ENCODE measurements around the gene DHX35. TPM values are rescaled to one million over a fixed set of nuclear protein-coding genes. Genes with fewer than 3 reads are reported as not detected.

Gene DHX35
- total RNA-seq, 1 experiment from 2014 or later = 20.4 TPM

DNA sequence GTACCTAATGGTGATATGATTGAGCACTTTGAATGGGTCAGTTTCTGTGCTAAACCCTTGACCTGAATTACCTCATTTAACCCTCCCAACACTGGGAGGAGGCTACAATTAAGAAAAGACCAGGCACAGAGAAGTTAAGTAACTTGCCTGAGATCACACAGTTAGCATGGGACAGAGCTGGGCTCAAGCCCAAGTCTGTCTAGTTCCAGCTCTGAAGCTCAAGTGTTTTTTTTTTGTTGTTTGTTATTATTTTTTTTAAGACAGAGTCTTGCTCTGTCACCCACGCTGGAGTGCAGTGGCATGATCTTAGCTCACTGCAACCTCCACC is 31.9 kb upstream of the DHX35 start (continued):
- TF ChIP-seq, protein P1, sequence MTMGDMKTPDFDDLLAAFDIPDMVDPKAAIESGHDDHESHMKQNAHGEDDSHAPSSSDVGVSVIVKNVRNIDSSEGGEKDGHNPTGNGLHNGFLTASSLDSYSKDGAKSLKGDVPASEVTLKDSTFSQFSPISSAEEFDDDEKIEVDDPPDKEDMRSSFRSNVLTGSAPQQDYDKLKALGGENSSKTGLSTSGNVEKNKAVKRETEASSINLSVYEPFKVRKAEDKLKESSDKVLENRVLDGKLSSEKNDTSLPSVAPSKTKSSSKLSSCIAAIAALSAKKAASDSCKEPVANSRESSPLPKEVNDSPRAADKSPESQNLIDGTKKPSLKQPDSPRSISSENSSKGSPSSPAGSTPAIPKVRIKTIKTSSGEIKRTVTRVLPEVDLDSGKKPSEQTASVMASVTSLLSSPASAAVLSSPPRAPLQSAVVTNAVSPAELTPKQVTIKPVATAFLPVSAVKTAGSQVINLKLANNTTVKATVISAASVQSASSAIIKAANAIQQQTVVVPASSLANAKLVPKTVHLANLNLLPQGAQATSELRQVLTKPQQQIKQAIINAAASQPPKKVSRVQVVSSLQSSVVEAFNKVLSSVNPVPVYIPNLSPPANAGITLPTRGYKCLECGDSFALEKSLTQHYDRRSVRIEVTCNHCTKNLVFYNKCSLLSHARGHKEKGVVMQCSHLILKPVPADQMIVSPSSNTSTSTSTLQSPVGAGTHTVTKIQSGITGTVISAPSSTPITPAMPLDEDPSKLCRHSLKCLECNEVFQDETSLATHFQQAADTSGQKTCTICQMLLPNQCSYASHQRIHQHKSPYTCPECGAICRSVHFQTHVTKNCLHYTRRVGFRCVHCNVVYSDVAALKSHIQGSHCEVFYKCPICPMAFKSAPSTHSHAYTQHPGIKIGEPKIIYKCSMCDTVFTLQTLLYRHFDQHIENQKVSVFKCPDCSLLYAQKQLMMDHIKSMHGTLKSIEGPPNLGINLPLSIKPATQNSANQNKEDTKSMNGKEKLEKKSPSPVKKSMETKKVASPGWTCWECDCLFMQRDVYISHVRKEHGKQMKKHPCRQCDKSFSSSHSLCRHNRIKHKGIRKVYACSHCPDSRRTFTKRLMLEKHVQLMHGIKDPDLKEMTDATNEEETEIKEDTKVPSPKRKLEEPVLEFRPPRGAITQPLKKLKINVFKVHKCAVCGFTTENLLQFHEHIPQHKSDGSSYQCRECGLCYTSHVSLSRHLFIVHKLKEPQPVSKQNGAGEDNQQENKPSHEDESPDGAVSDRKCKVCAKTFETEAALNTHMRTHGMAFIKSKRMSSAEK (CRISPR knock-in tag; IDR thresholded peaks at IDR 0.05; ENCODE audit: borderline replicate concordance) = no peak
- no peak for TF ChIP-seq NR3C1 (CRISPR knock-in tag; conservative IDR thresholded peaks at IDR 0.05; ENCODE audit: low read depth)

DNA sequence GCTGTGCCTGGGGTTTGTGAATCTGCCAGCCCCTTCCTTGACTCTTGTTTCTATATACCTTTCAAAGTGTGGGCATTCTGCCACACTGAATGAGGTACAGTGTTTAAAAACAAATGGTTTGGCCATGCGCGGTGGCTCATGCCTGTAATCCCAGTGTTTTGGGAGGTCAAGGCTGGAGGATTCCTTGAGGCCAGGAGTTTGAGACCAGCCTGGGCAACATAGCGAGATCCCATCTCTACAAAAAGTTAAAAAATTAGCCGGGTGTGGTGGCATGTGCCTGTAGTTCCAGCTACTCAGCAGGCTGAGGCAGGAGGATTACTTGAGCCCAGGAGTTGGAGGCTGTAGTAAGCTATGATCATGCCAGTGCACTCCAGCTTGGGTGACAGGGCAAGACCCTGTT is 30.2 kb upstream of the DHX35 start:
- Mint-ChIP-seq H3K4me1 (peaks cover 55% of the 10 kb centered on the region), H3K4me3 (0 out of 2 replicates have a peak overlapping the region, but pooled peaks have one; percentile 3), H3K36me3 (peaks cover 31% of the 10 kb centered on the region), H3K27me3 (ENCODE audit: low read depth) (no peaks in the 10 kb centered on the region), H3K27ac (no peak overlapping the region), H3K9me3 (no peaks in the 10 kb centered on the region)
- POLR2A ChIA-PET = interaction anchor here (1.1 kb wide), 1 partner anchor 32 kb away, joined by 4 read pairs; no protein-coding TSS in a partner anchor
- TF ChIP-seq ELF4 (CRISPR knock-in tag; IDR thresholded peaks at IDR 0.05; ENCODE audit: low read depth) (no peak), ZNF416 (CRISPR knock-in tag; IDR thresholded peaks at IDR 0.05) (no peak), NFATC4 (CRISPR knock-in tag; IDR thresholded peaks at IDR 0.05) (no peak), ZNF396 (CRISPR knock-in tag; IDR thresholded peaks at IDR 0.05; ENCODE audit: borderline replicate concordance) (no peak), ZNF121 (CRISPR knock-in tag; IDR thresholded peaks at IDR 0.05) (peak; percentile 71), CBFB (CRISPR knock-in tag; IDR thresholded peaks at IDR 0.05; ENCODE audit: low read depth) (no peak)
- TF ChIP-seq, protein P2, sequence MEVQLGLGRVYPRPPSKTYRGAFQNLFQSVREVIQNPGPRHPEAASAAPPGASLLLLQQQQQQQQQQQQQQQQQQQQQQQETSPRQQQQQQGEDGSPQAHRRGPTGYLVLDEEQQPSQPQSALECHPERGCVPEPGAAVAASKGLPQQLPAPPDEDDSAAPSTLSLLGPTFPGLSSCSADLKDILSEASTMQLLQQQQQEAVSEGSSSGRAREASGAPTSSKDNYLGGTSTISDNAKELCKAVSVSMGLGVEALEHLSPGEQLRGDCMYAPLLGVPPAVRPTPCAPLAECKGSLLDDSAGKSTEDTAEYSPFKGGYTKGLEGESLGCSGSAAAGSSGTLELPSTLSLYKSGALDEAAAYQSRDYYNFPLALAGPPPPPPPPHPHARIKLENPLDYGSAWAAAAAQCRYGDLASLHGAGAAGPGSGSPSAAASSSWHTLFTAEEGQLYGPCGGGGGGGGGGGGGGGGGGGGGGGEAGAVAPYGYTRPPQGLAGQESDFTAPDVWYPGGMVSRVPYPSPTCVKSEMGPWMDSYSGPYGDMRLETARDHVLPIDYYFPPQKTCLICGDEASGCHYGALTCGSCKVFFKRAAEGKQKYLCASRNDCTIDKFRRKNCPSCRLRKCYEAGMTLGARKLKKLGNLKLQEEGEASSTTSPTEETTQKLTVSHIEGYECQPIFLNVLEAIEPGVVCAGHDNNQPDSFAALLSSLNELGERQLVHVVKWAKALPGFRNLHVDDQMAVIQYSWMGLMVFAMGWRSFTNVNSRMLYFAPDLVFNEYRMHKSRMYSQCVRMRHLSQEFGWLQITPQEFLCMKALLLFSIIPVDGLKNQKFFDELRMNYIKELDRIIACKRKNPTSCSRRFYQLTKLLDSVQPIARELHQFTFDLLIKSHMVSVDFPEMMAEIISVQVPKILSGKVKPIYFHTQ (CRISPR knock-in tag; IDR thresholded peaks at IDR 0.05) = no peak
- DNase-seq (ENCODE audit: low spot score) (no peak), ATAC-seq (no peak)
- CTCF ChIA-PET = interaction anchor here (0.6 to 1.4 kb wide), 4 partner anchors 30 to 988 kb away, joined by 3 to 6 read pairs (median 3); partner anchors contain the start of gene DHX35

DNA sequence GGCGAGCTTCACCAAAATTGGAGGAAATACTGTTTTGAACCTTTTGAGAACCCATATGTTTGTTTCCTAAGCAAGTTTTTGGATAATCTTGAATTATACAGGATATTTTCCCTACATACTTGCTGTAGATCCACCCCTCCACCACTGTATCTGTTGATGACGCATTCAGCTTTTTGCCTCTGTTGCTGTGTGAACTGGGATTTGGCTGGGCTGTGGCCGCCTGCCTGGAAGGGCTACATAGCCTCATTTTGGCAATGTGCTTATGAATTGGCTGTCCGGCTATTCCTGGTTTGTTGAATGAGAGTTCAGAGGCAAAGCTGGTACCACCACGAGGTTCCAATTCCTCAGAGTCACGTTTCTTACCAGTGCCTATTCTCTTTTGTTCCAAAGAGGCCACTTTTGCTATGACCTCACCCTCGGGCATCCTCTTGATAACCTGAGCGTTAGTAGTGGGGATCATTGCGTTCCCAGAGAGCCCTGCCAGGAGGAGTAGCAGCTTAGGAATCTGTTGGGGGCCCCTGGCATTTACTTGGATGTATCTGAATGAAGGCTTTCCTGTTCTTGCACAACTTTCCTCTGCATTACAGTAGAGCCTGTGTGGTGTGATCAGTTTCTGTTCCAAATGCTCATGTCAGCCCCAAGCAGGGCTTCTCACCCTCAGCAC is 29.6 kb upstream of the DHX35 start:
- Mint-ChIP-seq H3K36me3 (peaks cover 37% of the 10 kb centered on the region), H3K4me3 (no peak overlapping the region), H3K27ac (peak overlapping the region; percentile 7; the same call in 1 of the 2 replicates), H3K9me3 (no peaks in the 10 kb centered on the region), H3K4me1 (peaks cover 61% of the 10 kb centered on the region), H3K27me3 (ENCODE audit: low read depth) (no peaks in the 10 kb centered on the region)
- ChIA-PET CTCF (interaction anchor here (0.6 to 1.7 kb wide), 4 partner anchors 39 to 988 kb away, joined by 3 to 6 read pairs (median 3); no protein-coding TSS in a partner anchor), POLR2A (no interaction called here)
- ATAC-seq (no peak), DNase-seq (ENCODE audit: low spot score) (no peak)
- TF ChIP-seq GABPB1 (CRISPR knock-in tag; IDR thresholded peaks at IDR 0.05) (peak; percentile 34), ELF4 (CRISPR knock-in tag; IDR thresholded peaks at IDR 0.05; ENCODE audit: low read depth) (no peak)

DNA sequence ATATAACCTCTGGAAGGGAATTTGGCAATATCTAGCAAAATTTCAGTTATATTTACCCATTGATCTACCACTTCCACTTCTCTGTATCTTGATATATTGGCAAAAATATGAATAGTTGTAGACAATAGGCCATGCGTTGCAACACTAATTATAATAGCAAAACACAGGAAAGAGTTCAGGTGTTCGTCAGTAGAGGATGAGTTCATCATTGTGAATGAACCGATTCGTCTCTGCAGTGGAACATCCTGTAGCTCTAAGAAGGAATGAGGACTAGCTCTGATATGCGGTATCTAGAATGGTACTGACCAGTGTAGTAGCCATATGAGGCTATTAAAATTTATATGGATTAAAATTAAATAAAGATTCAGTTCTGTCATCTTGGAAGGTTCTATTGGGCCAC is 27.6 kb upstream of the DHX35 start:
- ChIA-PET CTCF (interaction anchor here (0.8 kb wide), 1 partner anchor 26 kb away, joined by 4 read pairs; no protein-coding TSS in a partner anchor), POLR2A (no interaction called here)
- Mint-ChIP-seq H3K4me1 (peaks cover 48% of the 10 kb centered on the region), H3K27me3 (ENCODE audit: low read depth) (no peaks in the 10 kb centered on the region; the same call in 1 of the 2 replicates), H3K27ac (no peak overlapping the region), H3K36me3 (peaks cover 42% of the 10 kb centered on the region), H3K9me3 (no peaks in the 10 kb centered on the region), H3K4me3 (no peak overlapping the region)
- DNase-seq (ENCODE audit: low spot score) = no peak
- ATAC-seq = no peak
- TF ChIP-seq ZNF396 (CRISPR knock-in tag; IDR thresholded peaks at IDR 0.05; ENCODE audit: borderline replicate concordance) = no peak
- TF ChIP-seq JAZF1 (CRISPR knock-in tag; IDR thresholded peaks at IDR 0.05) = no peak
- TF ChIP-seq, protein P3, sequence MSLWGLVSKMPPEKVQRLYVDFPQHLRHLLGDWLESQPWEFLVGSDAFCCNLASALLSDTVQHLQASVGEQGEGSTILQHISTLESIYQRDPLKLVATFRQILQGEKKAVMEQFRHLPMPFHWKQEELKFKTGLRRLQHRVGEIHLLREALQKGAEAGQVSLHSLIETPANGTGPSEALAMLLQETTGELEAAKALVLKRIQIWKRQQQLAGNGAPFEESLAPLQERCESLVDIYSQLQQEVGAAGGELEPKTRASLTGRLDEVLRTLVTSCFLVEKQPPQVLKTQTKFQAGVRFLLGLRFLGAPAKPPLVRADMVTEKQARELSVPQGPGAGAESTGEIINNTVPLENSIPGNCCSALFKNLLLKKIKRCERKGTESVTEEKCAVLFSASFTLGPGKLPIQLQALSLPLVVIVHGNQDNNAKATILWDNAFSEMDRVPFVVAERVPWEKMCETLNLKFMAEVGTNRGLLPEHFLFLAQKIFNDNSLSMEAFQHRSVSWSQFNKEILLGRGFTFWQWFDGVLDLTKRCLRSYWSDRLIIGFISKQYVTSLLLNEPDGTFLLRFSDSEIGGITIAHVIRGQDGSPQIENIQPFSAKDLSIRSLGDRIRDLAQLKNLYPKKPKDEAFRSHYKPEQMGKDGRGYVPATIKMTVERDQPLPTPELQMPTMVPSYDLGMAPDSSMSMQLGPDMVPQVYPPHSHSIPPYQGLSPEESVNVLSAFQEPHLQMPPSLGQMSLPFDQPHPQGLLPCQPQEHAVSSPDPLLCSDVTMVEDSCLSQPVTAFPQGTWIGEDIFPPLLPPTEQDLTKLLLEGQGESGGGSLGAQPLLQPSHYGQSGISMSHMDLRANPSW (CRISPR knock-in tag; conservative IDR thresholded peaks at IDR 0.05; ENCODE audit: low read depth) = no peak
- no peak for TF ChIP-seq NFYB (CRISPR knock-in tag; conservative IDR thresholded peaks at IDR 0.05; ENCODE audit: low read depth)
- TF ChIP-seq, protein P4, sequence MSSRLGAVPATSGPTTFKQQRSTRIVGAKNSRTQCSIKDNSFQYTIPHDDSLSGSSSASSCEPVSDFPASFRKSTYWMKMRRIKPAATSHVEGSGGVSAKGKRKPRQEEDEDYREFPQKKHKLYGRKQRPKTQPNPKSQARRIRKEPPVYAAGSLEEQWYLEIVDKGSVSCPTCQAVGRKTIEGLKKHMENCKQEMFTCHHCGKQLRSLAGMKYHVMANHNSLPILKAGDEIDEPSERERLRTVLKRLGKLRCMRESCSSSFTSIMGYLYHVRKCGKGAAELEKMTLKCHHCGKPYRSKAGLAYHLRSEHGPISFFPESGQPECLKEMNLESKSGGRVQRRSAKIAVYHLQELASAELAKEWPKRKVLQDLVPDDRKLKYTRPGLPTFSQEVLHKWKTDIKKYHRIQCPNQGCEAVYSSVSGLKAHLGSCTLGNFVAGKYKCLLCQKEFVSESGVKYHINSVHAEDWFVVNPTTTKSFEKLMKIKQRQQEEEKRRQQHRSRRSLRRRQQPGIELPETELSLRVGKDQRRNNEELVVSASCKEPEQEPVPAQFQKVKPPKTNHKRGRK (CRISPR knock-in tag; IDR thresholded peaks at IDR 0.05; ENCODE audit: borderline replicate concordance) = no peak
- no peak for TF ChIP-seq ZNF219 (CRISPR knock-in tag; IDR thresholded peaks at IDR 0.05; ENCODE audit: borderline replicate concordance)
- TF ChIP-seq, protein P5, sequence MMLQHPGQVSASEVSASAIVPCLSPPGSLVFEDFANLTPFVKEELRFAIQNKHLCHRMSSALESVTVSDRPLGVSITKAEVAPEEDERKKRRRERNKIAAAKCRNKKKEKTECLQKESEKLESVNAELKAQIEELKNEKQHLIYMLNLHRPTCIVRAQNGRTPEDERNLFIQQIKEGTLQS (CRISPR knock-in tag; conservative IDR thresholded peaks at IDR 0.05) = no peak
- no peak for TF ChIP-seq ETV6 (CRISPR knock-in tag; IDR thresholded peaks at IDR 0.05)
- TF ChIP-seq MXD4 (CRISPR knock-in tag; IDR thresholded peaks at IDR 0.05; ENCODE audit: borderline replicate concordance) = no peak
